HEK293T (cell line): ENCODE data around the gene AOAH.

Experiments
- CTCF ChIA-PET: fragments of 350-600 bp; formaldehyde crosslinking; extraction: SDS; loops from one replicate; lab custom pipeline; 2021; ENCODE audit warnings: antibody characterized with exemption, inconsistent platforms; lab: Yijun Ruan, JAX
- POLR2A ChIA-PET: fragments of 350-600 bp; formaldehyde crosslinking; extraction: SDS; loops from one replicate; lab custom pipeline; 2020; ENCODE audit warnings: antibody characterized with exemption, inconsistent platforms; lab: Yijun Ruan, JAX
- DNase-seq: peaks from one replicate; pipeline ENCODE4 v3.0.0; 2012; ENCODE audit warnings: mixed read lengths; ENCODE audit errors: extremely low spot score
- ARNT ChIP-seq: fragments of 450-650 bp; IDR thresholded peaks from 2 replicates; pipeline ENCODE4 v1.6.1; 2017; ENCODE audit warnings: mild to moderate bottlenecking
- BHLHE40 ChIP-seq: fragments of 450-650 bp; IDR thresholded peaks from 2 replicates; pipeline ENCODE4 v1.6.1; 2016; ENCODE audit warnings: mild to moderate bottlenecking, moderate library complexity, borderline replicate concordance
- CTBP1 ChIP-seq: fragments of 450-650 bp; IDR thresholded peaks from 2 replicates; pipeline ENCODE4 v1.6.1; 2016; ENCODE audit warnings: borderline replicate concordance
- ELF4 ChIP-seq: fragments of 450-650 bp; IDR thresholded peaks from 2 replicates; pipeline ENCODE4 v1.6.1; 2017; ENCODE audit warnings: antibody characterized with exemption
- FOXA1 ChIP-seq: fragments of 450-650 bp; IDR thresholded peaks from 2 replicates; pipeline ENCODE4 v1.6.1; 2016; ENCODE audit warnings: mild to moderate bottlenecking
- FOXK2 ChIP-seq: fragments of 450-650 bp; IDR thresholded peaks from 2 replicates; pipeline ENCODE4 v1.6.1; 2016; ENCODE audit warnings: mild to moderate bottlenecking
- FOXM1 ChIP-seq: fragments of 450-650 bp; IDR thresholded peaks from 2 replicates; pipeline ENCODE4 v1.6.1; 2017; ENCODE audit warnings: mild to moderate bottlenecking, borderline replicate concordance
- HDGF ChIP-seq: fragments of 450-650 bp; IDR thresholded peaks from 2 replicates; pipeline ENCODE4 v1.6.1; 2017; ENCODE audit warnings: antibody characterized with exemption, borderline replicate concordance
- L3MBTL2 ChIP-seq: fragments of 450-650 bp; conservative IDR thresholded peaks from 2 replicates; pipeline ENCODE4 v1.6.1; 2016; ENCODE audit warnings: mild to moderate bottlenecking
- LEF1 ChIP-seq: fragments of 450-650 bp; IDR thresholded peaks from 2 replicates; pipeline ENCODE4 v1.6.1; 2017; ENCODE audit warnings: mild to moderate bottlenecking, borderline replicate concordance
- NFRKB ChIP-seq: fragments of 450-650 bp; IDR thresholded peaks from 2 replicates; pipeline ENCODE4 v1.6.1; 2016; ENCODE audit warnings: mild to moderate bottlenecking, moderate library complexity
- PKNOX1 ChIP-seq: fragments of 450-650 bp; IDR thresholded peaks from 2 replicates; pipeline ENCODE4 v1.6.1; 2016
- SP1 ChIP-seq: fragments of 450-650 bp; IDR thresholded peaks from 2 replicates; pipeline ENCODE4 v1.6.1; 2017
- SUZ12 ChIP-seq: fragments of 450-650 bp; IDR thresholded peaks from 2 replicates; pipeline ENCODE4 v1.6.1; 2016; ENCODE audit warnings: mild to moderate bottlenecking
- TARDBP ChIP-seq: fragments of 450-650 bp; IDR thresholded peaks from 2 replicates; pipeline ENCODE4 v1.6.1; 2016
- ZNF384 ChIP-seq: fragments of 450-650 bp; IDR thresholded peaks from 2 replicates; pipeline ENCODE4 v1.6.1; 2016

The AOAH gene

GRCh38 chr7:36597090-36597773 is 127.1 kb downstream of the AOAH start:
- ChIA-PET POLR2A (no interaction called here), CTCF (no interaction called here)
- no peak for TF ChIP-seq FOXK2
- no peak for TF ChIP-seq FOXM1
- no peak for TF ChIP-seq SUZ12
- TF ChIP-seq PKNOX1 = no peak
- TF ChIP-seq L3MBTL2 = no peak
- TF ChIP-seq ZNF384 = no peak
- TF ChIP-seq ELF4 = no peak
- TF ChIP-seq ARNT = no peak
- TF ChIP-seq TARDBP = no peak
- no peak for TF ChIP-seq CTBP1
- no peak for TF ChIP-seq BHLHE40
- DNase-seq = no peak

- ChIA-PET POLR2A (no interaction called here), CTCF (no interaction called here)
- DNase-seq = no peak
- TF ChIP-seq SP1 (no peak), ELF4 (no peak), LEF1 (no peak), FOXM1 (no peak), TARDBP (no peak), FOXK2 (no peak)
Observed at GRCh38 chr7:36594445-36594844, 129.8 kb downstream of the AOAH start.

GRCh38 chr7:36591636-36592035 is 132.7 kb downstream of the AOAH start:
- CTCF ChIA-PET = interaction anchor here (0.9 kb wide), 1 partner anchor 79 kb away, joined by 3 read pairs; no protein-coding TSS in a partner anchor
- TF ChIP-seq ARNT = no peak
- TF ChIP-seq FOXA1 = no peak
- no peak for TF ChIP-seq SUZ12
- no peak for TF ChIP-seq ZNF384
- TF ChIP-seq FOXK2 = no peak
- no peak for TF ChIP-seq PKNOX1
- TF ChIP-seq SP1 = no peak
- no peak for TF ChIP-seq FOXM1
- no peak for TF ChIP-seq NFRKB
- TF ChIP-seq TARDBP = no peak
- no peak for TF ChIP-seq L3MBTL2
- no peak for TF ChIP-seq LEF1
- TF ChIP-seq BHLHE40 = no peak
- no peak for TF ChIP-seq CTBP1
- TF ChIP-seq ELF4 = no peak
- TF ChIP-seq HDGF = no peak
- DNase-seq = no peak
- POLR2A ChIA-PET = no interaction called here

- CTCF ChIA-PET = no interaction called here
- DNase-seq = no peak
- TF ChIP-seq LEF1 (no peak), ELF4 (no peak)
- POLR2A ChIA-PET = no interaction called here
Observed at GRCh38 chr7:36589391-36589790, 134.9 kb downstream of the AOAH start.

- CTCF ChIA-PET = no interaction called here
- DNase-seq = no peak
- POLR2A ChIA-PET = no interaction called here
- TF ChIP-seq ZNF384 = no peak
- no peak for TF ChIP-seq NFRKB
- no peak for TF ChIP-seq L3MBTL2
- no peak for TF ChIP-seq PKNOX1
- TF ChIP-seq HDGF = no peak
- no peak for TF ChIP-seq TARDBP
- no peak for TF ChIP-seq SP1
Observed at GRCh38 chr7:36583318-36583717, 141.0 kb downstream of the AOAH start.

- DNase-seq = no peak
- TF ChIP-seq FOXM1 = no peak
- TF ChIP-seq ZNF384 = no peak
- no peak for TF ChIP-seq FOXA1
- TF ChIP-seq PKNOX1 = no peak
- no peak for TF ChIP-seq SUZ12
- no peak for TF ChIP-seq TARDBP
- no peak for TF ChIP-seq L3MBTL2
- no peak for TF ChIP-seq SP1
- no peak for TF ChIP-seq ELF4
- no peak for TF ChIP-seq FOXK2
- no peak for TF ChIP-seq NFRKB
- TF ChIP-seq LEF1 = no peak
- TF ChIP-seq HDGF = no peak
- TF ChIP-seq CTBP1 = no peak
- ChIA-PET CTCF (no interaction called here), POLR2A (no interaction called here)
Observed at GRCh38 chr7:36575832-36576231, 148.5 kb downstream of the AOAH start.
